CD4-positive, alpha-beta T cell treated with Interleukin-15 for 4 hours (primary cell): Measurements from ENCODE around the gene EBLN2.
A peak's percentile ranks its signal among the peaks of the same experiment; 100 is the strongest.

ENCODE experiments used
- DNase-seq: peaks from one replicate; pipeline ENCODE4 v3.0.0-alpha.2; 2020; ENCODE audit warnings: low spot score

Gene EBLN2

DNA sequence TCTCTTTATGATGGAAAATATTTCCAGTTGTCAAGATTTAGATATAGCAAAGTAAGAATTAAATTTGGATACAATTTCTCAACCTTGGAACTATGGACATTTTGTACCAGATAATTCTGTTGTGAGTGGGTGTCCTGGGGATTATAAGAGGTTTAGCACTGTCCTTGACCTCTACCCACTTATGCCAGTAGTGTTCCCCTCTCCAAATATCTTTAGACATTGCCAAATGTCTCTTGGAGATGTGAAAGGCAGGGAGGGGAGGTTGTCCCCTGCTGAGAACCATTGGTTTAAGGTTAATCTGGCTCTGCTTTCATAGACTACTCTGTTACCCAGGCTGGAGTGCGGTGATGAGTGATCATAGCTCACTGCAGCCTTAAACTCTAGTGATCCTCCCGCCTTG lies at the start of gene EBLN2:
EBLN2 (plus strand) TSS at position 244 of the 400 bp plus-strand sequence. CDS start 423 bp downstream, outside the sequence.
- DNase-seq, result no peak

DNA sequence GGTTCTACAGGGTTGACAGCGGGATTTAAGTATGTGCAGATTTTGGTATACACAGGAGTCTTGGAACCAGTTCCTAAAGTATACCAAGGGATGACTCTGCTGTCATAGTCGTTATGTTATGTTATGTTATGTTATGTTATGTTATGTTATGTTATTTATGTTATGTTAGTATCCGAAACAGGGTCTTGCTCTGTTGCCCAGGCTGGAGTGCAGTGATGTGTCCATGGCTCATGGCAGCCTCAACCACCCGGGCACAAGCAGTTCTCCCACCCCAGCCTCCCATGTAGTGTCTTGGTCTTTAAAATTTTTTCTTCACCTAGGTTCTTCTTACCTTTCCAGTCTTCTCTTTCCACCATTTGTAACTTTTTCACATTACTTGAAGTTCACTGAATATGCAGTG lies 43.2 kb upstream of the EBLN2 start:
- no peak for DNase-seq

DNA sequence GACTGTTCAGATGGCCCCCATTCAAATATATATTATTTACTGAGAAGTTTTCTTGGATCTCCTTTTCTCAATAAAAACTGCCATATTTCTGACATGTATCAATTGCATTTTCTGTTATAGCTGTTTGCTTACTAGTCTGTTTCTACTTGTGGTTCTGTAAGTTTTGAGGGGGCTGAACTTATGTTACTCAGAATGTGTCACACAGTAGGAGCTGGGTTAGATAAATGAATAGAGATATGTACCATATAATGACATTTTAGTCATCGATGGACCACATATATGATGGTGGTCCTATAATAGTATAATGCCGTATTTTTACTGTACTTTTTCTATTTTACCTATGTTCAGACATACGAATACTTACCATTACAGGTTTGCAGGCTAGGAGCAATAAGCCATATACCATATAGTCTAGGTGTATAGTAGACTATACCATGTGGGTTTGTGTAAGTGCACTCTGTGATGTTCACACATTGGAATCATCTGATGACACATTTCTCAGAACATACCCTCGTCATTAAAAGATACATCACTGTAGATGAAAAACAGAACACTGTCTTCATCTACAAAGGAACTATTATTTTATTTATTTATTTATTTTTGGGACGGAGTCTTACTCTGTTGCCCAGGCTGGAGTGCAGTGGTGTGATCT lies 42.5 kb upstream of the EBLN2 start:
- no peak for DNase-seq

DNA sequence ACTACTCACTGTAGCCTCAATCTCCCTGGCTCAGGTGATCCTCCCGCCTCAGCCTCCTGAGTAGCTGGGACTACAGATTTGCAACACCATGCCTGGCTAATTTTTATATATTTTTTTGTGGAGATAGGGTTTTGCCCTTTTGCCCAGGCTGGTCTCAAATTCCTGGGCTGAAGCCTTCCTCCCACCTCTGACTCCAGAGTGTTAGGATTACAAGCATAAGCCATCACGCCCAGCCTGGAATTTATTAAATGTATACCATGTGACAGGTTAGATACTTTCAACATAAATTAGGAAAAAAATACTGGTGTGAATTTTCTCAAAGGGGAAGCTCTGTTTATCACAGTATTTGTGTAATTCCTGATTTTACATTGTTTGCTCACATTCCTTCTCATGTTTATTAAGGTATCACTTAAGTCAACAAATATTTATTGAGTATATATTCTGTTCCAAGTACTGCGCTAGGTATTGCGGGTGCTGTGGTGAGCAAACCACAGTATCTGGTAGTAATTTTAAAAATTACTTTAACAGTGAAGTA lies 40.1 kb upstream of the EBLN2 start:
- no peak for DNase-seq

DNA sequence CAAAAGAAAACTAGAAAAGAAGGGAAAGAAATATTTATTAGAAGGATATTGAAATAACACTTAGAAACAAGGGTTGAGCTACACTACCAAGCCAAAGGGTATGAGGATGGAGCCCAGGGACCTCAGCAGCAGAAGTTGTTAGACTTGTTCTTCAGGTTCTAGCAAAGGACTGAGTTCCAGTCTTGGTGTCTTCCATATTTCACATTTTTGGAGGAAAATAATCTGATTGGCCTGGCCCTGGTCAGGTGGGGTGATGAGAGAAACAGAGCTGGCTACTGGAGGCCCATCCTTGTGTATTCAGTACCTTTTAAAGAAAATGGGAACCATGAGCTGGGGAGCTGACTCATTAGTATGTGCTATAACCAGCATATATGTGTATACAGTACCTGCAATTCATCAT lies 36.6 kb upstream of the EBLN2 start:
- no peak for DNase-seq

DNA sequence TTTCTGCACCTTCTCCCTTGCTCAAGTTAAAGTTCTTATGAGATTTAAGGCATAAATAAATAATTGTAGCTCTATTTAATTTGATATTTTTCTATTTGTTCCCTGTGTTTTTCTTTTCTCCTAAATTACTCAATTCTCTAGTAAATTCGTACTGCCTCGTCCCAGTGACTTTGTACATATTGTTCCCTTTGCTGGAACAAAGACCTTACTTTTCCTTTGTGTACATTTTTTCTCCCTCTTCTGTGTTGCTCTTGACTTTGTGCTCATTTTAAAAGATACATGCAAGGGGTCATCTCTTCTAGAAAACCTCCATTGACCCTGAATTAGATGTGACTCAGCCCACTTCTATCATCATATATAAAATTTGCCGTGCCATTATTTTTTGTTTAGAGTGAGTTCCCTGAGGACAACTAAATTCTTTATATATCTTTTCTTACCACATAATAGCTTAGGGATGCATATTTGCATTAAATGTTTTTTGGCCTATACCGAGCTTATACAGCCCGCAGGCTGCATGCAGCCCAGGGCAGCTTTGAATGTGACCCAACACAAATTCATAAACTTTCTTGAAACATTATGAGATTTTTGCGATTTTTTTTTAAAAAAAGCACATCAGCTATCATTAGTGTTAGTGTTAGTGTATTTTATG lies 35.2 kb upstream of the EBLN2 start:
- no peak for DNase-seq

DNA sequence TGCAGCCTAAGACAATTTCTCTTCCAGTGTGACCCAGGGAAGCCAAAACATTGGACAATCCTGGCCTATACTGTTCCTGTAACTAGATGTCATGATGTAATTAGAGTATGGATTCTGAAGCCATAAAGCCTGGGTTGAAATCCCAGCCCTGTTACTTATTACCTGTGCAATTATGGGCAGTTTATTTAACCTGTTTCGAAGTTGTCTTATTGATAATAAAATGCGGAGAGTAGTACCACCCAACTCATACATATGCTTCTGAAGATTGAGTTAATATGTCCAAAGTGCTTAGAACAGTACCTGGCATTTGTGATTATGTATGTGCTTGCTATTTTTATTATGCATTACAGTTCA lies 34.7 kb upstream of the EBLN2 start:
- DNase-seq, result no peak

DNA sequence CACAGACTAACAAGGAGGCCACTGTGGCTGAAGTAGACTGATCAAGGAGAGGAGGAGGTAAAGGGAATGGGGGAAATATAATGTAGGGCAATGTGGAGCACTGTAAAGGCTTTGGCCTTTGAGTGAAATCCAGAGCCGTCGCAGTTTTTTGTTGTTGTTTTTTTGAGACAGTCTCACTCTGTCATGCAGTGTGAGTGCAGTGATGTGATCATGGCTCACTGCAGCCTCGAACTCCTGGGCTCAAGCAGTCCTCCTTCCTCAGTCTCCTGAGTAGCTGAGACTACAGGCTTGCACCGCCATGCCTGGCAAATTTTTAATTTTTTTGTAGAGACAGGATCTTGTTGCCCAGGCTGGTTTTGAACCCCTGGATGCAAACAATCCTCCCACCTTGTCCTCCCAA lies 32.7 kb upstream of the EBLN2 start:
- no peak for DNase-seq

DNA sequence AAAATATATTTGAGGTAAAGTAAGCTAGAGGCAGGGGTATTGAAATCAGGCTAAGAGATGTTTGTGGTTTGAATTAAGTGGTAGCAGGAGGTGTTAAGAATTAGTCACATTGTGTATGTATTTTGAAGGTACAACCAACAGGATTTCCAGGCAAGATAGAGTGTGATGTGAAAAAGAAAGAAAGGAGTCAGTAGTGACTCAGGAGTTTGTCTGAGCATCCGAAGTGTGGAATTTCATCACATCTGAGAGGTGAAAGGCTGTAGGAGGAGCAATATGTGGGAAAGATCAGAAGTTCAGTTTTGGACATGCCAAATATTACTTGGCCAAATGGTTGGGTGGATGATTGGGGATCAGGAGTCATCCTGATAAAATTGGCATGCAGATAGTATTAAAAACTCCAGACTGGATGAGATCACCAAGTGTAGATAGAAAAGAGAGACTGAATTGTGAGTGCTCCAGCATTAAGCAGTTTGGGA lies 32.1 kb upstream of the EBLN2 start:
- peak; percentile 42 for DNase-seq

DNA sequence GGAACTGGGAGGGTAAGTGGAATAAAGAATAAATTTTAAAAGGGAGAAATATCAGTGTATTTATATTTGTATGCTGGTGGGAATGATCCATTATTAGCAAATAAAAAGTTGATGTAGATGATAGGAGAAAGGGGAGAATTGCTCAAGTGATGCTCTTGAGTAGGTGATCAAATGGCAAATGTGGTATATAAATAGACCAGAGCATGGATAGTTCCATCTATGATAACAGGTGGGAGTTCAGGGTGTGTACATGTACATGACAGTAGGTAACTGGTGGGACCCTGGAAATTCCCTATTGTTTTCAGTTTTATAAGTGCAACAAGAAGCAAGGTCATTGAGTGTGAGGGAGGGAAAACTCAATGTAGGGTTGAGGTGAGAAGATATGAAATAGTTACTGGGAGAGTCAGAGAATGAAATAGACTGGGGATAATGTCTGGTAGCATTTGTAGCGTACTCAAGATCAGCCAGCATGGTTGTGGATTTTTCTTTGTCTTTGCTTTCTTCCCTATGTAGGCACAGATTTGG lies 31.3 kb upstream of the EBLN2 start:
- no peak for DNase-seq

DNA sequence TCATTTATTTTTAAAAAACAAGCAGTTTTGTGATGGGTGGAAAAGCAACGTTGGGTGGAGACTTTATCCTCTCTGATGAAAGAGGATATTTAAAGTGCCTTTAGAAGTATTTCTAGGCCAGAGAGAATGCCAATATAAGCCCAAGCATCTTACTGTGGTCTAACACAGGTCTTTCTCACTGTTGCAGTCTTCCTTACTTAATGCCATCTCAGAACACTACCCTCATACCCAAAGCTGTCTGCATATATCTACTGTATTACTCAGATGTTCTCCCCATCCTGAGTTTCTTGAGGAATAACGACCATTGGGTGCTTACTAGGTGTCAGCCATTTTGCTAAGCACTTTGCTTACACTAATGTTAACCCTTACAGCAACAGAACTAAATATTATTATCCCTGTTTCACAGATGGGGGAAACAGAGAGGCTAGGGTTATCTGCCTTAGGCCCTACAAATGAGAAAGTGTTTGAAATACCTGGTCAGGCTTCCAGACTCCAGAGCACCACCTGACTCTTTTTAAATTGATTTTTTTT lies 29.8 kb upstream of the EBLN2 start:
- no peak for DNase-seq

DNA sequence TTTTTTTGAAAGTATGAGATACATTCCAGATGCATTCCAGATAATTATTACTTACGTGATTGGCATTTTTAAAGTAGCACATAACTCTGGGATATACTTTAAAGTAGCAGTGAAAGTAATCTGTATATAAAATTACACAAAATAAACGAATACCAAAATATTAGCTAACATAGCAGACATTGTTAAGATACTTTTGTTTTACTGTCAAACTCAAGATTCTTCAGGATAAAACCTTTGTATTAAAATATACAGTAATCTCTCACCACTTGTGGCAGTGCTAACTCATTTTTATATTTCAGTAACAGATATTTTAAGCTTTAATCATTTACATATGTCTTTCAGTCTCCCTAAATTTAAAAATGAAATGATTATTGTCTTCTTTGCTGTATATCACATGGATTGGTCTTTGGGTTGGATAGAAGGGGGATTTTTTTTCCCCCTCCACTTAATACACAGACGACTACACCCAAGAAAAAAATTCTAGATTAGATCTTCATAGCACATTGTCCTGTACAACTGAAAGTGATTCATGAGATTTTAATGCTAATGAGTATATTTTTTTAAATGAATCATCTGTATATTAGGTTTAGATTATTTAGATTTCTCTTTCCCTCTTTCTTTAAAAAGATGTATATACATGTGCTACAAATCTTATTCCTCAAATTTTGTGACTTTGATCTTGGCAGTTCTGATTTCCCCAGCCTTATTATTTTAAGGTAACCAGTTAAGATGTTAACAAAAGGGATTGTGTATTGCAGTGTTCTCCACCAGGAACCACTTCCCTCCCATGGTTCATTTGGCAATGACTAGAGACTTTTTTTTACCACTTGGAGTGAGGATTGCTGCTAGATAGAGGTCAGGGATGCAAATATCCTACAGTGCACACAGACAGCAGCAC lies 24.5 kb upstream of the EBLN2 start:
- DNase-seq, result no peak

DNA sequence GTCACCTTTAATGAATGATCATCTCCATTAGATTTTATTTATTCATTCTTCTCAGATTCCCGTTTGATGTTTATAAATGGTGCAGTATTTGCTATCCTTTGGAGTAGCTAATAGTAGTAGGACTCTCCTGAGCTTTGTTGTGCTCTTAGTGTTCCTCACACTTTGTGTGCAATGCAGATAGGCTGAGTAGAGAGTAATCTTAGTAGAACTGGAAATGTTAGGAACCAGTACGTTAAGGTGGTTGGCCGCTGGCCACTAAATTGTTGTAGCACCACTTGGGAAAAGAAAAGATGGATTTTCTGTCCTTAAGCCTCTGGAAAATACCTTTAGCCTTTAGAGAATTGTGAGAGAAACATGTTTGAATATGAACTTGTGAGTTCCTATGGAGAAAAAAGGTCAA lies 19.9 kb upstream of the EBLN2 start:
- no peak for DNase-seq

DNA sequence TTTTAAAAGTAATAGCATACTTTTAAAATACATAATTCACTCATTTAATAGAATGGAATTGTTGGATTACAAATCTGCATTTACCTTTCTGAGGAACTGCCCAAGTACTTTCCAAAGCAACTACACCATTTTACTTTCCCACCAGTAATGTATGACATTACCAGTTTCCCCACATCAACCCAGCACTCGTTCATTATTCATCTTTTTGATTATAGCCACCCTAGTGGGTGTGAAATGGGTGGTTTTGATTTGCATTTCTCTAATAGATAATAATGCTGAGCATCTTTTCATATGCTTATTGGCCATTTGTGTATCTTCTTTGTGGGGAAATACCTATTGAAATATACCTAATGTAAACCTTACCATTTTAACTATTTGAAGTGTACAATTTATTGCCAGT lies 18.0 kb upstream of the EBLN2 start:
- no peak for DNase-seq

DNA sequence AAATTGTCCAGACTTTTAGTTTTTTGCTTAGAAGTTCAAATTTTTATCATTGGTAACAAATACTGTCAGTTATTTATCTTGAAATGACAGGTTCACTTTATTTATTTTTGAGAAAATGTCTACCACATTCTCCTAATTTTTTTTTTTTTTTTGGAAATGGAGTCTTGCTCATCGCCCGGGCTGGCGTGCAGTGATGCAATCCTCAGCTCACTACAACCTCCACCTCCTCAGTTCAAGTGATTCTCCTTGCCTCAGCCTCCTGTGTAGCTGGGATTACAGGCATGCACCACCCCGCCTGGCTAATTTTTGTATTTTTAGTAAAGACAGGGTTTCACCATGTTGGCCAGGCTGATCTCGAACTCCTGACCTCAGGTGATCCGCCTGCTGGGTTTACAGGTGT lies 16.1 kb upstream of the EBLN2 start:
- no peak for DNase-seq

DNA sequence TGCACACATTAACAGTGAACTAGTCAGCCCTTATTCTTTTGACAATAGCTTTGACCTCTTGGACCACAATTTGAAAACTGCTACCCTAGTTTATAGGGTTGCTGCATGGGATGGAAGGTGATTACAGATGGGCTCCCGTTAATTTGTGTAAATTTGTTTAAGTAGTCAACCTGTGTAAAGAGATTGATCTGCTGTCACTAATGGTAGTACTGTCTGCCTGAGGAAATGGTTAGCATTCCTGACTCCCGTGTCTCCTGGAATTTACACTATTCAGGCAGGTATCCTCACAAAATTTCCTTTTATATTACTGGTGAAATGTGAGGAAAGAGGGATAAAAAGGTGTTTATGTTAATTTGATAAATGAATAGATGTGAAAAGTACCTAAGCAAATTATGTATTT lies 15.3 kb upstream of the EBLN2 start:
- DNase-seq, result no peak

DNA sequence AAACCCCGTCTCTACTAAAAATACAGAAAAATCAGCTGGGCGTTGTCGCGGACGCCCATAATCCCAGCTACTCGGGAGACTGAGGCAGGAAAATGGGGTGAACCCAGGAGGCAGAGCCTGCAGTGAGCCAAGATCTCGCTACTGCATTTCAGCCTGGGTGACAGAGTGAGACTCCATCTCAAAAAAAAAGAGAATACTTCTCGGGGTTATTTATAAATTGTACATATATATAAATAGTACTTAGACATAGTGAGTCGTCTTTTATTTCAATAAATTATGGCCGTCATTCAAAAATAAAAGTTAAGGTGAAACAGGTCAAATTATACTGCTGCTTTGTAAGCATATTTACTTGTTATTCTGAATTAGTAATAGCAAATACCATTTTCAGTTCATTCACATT lies 12.1 kb upstream of the EBLN2 start:
- no peak for DNase-seq

DNA sequence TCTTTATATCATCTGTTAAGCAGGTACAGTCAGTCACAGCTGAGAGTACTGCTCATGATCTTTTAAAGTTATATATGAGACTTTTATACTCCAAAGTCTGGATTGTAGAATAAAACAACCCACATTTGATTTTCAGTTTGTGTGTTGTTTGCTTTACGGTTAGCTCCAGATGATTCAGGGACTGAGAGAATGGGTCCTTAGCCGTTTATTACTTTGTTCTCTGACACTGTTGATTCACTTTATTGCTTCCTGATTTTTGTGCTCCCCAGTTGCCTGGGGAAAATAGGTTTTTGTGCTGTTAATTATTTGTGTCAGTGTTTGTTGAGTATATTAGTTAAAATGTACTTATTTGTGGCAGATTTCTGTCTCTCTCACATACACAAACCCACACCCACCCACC lies 8.6 kb upstream of the EBLN2 start:
- no peak for DNase-seq

DNA sequence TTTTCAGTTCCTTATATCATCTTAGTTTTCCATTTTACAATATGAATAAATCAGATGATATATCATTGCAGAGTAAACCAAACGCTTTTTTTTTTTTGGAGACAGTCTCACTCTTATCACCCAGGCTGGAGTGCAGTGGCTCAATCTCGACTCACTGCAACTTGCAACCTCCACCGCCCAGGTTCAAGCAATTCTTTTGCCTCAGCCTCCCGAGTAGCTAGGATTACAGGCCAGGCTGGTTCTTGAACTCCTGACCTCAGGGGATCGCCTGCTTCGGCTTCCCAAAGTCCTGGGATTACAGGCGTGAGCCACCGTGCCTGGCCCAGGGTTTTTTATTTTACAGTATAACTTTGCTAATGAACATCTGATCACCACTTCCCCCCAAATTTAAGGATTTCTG lies 5.9 kb upstream of the EBLN2 start:
- no peak for DNase-seq

DNA sequence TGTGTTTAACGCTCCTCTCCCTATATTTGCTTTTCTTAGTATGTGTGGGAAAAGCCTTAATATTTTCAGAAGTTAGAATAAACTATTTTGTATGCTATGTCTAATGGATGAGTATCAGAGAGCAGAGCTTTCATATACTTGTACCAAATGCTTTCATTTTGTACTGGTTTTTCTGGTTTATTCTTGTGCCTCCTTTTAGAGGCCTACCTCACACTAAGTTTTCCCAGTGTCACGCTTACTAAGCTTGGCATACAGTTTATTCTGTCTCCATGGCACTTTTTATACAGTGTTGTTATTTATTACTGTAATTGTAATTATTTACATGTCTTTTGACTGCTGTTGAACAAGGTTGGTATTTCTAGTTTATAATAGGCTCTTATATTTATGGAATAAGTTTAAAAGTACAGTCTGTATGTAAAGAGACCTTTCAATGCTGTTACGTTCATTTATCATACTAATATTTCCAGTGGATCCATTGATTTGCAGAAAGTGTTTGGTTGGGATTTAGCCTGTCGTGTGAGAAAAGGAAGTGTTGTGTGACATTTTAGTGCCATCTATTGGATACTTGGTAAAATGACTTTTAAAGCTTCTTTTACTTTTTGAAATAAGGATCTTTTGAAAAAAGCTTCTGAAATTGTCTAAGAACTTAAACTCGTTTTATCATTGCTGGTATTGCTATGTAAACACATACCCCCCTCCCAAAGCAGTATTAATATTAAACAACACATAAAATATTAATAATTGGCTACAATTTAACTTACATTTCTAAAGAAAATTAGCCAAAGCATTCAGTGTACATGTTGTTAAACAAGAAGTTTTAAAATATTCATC lies 5.2 kb upstream of the EBLN2 start:
- peak; percentile 19 for DNase-seq

DNA sequence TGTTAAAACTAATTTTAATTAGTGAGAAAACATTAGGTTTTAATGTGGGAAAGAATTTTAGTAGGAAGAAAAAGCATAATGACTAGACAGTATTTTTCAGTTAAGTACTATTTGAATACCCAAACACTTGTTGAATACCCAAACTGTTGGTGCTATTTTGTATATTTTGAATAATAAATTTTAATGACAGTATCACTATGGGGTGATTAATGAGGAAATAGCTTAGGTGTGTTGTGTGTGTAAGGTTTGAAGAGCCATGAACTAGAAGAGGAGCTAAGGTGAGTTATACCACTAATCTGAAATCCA lies 4.7 kb upstream of the EBLN2 start:
- DNase-seq, result no peak

DNA sequence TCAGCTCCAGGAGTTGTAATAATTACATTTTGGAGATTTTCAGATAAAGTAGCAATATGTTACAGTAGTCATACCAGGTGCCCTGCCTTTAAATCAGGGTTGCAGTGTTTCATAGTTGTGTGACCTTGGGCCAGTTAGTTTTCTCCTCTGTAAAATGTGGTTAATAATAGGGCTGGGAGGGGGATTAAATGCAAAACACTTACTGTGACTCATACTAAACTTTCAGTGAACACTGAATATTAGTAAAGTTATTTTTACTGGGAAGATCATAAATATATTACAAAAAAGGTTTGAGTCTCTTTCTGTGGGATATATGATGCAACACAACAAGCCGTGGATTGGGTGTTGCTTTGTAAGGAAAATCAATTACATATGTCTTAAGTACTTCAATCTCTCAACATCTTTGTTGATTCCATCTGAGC lies 1.1 kb upstream of the EBLN2 start:
- no peak for DNase-seq
